MM.1S (cell line): ENCODE data around the gene ENTREP3.
"Not testable (repeated sequence)": the region's sequence is repeated elsewhere in the genome, so short reads cannot be mapped to it uniquely, and the experiment has no call there.

Experiments
- DNase-seq: peaks from one replicate; pipeline ENCODE4 v3.0.0-alpha.2; 2015
- H2AFZ ChIP-seq: fragments of 300-600 bp; sonication (generic); 2 replicates; pipeline ENCODE4 v1.6.0; 2016; ENCODE audit warnings: antibody characterized with exemption, low read length
- H3F3A ChIP-seq: fragments of 300-600 bp; sonication (generic); 2 replicates; pipeline ENCODE4 v1.6.1; 2016; ENCODE audit warnings: mild to moderate bottlenecking, antibody characterized with exemption, low read length, moderate library complexity, mixed read lengths; ENCODE audit not compliant: insufficient read depth
- H3K27ac ChIP-seq: fragments of 300-600 bp; sonication (generic); 2 replicates; pipeline ENCODE4 v1.5.1; 2016; ENCODE audit warnings: mild to moderate bottlenecking, low read length
- H3K27me3 ChIP-seq: fragments of 300-600 bp; sonication (generic); replicated peaks from 2 replicates; pipeline ENCODE4 v1.6.0; 2016; ENCODE audit warnings: low read length; ENCODE audit not compliant: insufficient read depth
- H3K36me3 ChIP-seq: fragments of 300-600 bp; sonication (generic); replicated peaks from 2 replicates; pipeline ENCODE4 v1.6.1; 2016; ENCODE audit warnings: mild to moderate bottlenecking, low read length, mixed read lengths; ENCODE audit not compliant: insufficient read depth
- H3K4me1 ChIP-seq: fragments of 300-600 bp; sonication (generic); 2 replicates; pipeline ENCODE4 v1.6.1; 2016; ENCODE audit warnings: low read length, mixed read lengths
- H3K4me2 ChIP-seq: fragments of 300-600 bp; sonication (generic); 2 replicates; pipeline ENCODE4 v1.6.0; 2016; ENCODE audit warnings: low read depth, low read length
- H3K4me3 ChIP-seq: fragments of 300-600 bp; sonication (generic); 2 replicates; pipeline ENCODE4 v1.5.1; 2016; ENCODE audit warnings: low read length, mixed read lengths
- H3K79me2 ChIP-seq: fragments of 300-600 bp; sonication (generic); 2 replicates; pipeline ENCODE4 v1.6.1; 2016; ENCODE audit warnings: mixed run types, low read length, mixed read lengths
- H3K9ac ChIP-seq: fragments of 300-600 bp; sonication (generic); 2 replicates; pipeline ENCODE4 v1.6.1; 2016; ENCODE audit warnings: low read length, mixed read lengths
- H3K9me2 ChIP-seq: fragments of 300-600 bp; sonication (generic); replicated peaks from 2 replicates; pipeline ENCODE4 v1.6.1; 2016; ENCODE audit warnings: mild to moderate bottlenecking, low read length, mixed read lengths; ENCODE audit not compliant: insufficient read depth
- H3K9me3 ChIP-seq: fragments of 300-600 bp; sonication (generic); replicated peaks from 2 replicates; pipeline ENCODE4 v1.6.1; 2016; ENCODE audit warnings: mild to moderate bottlenecking, low read length, mixed read lengths; ENCODE audit not compliant: insufficient read depth
- H4K20me1 ChIP-seq: fragments of 300-600 bp; sonication (generic); 2 replicates; pipeline ENCODE4 v1.6.1; 2016; ENCODE audit warnings: mild to moderate bottlenecking, low read length, moderate library complexity, mixed read lengths; ENCODE audit not compliant: insufficient read depth
- CTCF ChIP-seq: fragments of 300-600 bp; sonication (generic); IDR thresholded peaks from 2 replicates; pipeline ENCODE4 v1.5.1; 2016; ENCODE audit warnings: antibody characterized with exemption, low read length, mixed read lengths
- EZH2 ChIP-seq: fragments of 300-600 bp; sonication (generic); optimal IDR thresholded peaks from 2 replicates; pipeline ENCODE3; 2017; ENCODE audit warnings: low read depth, mild to moderate bottlenecking, antibody characterized with exemption, low read length, mixed read lengths
- EZH2phosphoT487 ChIP-seq: fragments of 300-600 bp; sonication (generic); IDR thresholded peaks from 2 replicates; pipeline ENCODE4 v1.6.1; 2018; ENCODE audit warnings: antibody characterized with exemption, low read length

Gene ENTREP3

GRCh38 chr1:155241069-155241679 is 14.1 kb downstream of the ENTREP3 start:
- H3F3A ChIP-seq = peaks cover 14% of the 10 kb centered on the region
- H3K9me2 ChIP-seq = no peaks in the 10 kb centered on the region
- H3K79me2 ChIP-seq = 0 out of 2 replicates have a peak, but pooled peaks cover 6% of the 10 kb centered on the region
- peak; percentile 89 for DNase-seq
- peak overlapping the region; percentile 30; the same call in 1 of the 2 replicates for H3K9ac ChIP-seq
- H3K4me1 ChIP-seq = peaks cover 13% of the 10 kb centered on the region
- H3K36me3 ChIP-seq = no peaks in the 10 kb centered on the region
- H4K20me1 ChIP-seq = no peaks in the 10 kb centered on the region
- H3K27me3 ChIP-seq = no peaks in the 10 kb centered on the region
- no peaks in the 10 kb centered on the region for H3K9me3 ChIP-seq
- peak overlapping the region; percentile 37 for H3K4me2 ChIP-seq
- TF ChIP-seq CTCF (no peak), EZH2phosphoT487 (no peak), EZH2 (no peak)
- peak overlapping the region; percentile 58 for H3K4me3 ChIP-seq
- peak overlapping the region; percentile 68 for H2AFZ ChIP-seq
- H3K27ac ChIP-seq = no peak overlapping the region

DNA sequence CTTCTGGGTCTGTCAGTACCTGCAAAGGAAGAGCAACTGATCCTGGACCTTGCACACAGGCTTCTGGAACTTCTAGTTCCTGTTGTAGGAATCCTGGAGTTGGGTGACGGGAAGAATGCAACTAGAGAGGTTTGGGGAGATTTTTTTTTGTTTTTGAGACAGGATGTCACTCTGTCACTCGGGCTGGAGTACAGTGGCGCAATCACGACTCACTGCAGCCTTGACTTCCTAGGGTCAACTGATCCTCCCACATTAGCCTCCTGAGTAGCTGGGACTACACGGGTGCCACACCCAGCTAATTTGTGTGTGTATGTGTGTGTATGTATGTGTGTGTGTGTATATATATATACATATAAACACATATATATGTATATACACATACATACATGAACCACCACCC is 18.8 kb downstream of the ENTREP3 start:
- DNase-seq = no peak
- Histone ChIP-seq H3K4me3 (no peak overlapping the region), H3K27ac (no peak overlapping the region), H3K4me1 (peaks cover 3% of the 10 kb centered on the region; the same call in 1 of the 2 replicates), H3K27me3 (no peaks in the 10 kb centered on the region), H3K9ac (no peak overlapping the region), H2AFZ (no peak overlapping the region), H3F3A (no peaks in the 10 kb centered on the region), H3K79me2 (0 out of 2 replicates have a peak, but pooled peaks cover 6% of the 10 kb centered on the region), H3K9me2 (no peaks in the 10 kb centered on the region), H4K20me1 (no peaks in the 10 kb centered on the region), H3K4me2 (no peak overlapping the region), H3K9me3 (no peaks in the 10 kb centered on the region), H3K36me3 (no peaks in the 10 kb centered on the region)
- TF ChIP-seq EZH2 (no peak), EZH2phosphoT487 (no peak), CTCF (no peak)

DNA sequence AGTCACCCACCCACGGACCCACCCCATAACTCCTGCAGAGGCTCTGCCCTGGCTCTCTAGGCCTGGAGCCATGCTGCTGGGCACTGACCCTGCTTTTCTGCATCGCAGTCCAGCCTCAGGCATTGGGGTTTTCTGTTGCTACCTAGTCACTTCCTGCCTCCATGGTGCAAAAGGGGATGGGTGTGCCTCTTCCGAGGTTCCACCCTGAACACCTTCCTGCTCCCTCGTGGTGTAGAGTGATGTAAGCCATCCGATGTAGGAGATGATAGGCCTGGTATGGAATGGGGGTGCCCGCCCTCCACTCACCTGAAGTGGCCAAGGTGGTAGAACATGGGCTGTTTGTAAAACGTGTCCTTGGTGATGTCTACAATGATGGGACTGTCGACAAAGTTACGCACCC is 19.9 kb downstream of the ENTREP3 start:
- not testable (repeated sequence) for H3K9me3 ChIP-seq, H3K27ac ChIP-seq, H3K4me1 ChIP-seq, H3K79me2 ChIP-seq, H2AFZ ChIP-seq, H3F3A ChIP-seq, DNase-seq, H3K4me3 ChIP-seq, H4K20me1 ChIP-seq, H3K9ac ChIP-seq, H3K27me3 ChIP-seq, H3K9me2 ChIP-seq, H3K4me2 ChIP-seq, H3K36me3 ChIP-seq

DNA sequence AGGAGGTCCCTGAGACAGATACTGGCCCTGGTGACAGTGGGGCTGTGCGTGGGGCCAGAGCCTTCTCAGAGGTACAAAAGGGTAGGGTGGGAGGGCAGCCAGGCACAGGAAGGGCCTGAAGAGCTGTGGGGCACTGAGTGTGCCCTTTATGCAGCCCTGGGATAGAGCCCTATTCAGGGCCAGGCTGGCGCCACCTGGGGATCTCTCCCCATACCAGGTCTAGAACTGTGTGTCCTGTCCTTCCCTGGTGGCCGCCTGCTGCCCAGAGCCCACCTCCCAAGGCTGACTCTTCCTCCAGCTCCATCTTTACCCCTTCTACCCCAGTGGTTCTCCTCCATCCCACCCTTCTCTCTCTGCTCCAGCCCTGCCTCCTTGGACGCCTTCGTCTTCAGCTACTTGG is 21.8 kb downstream of the ENTREP3 start:
- not testable (repeated sequence) for H3K36me3 ChIP-seq, H3K27ac ChIP-seq

DNA sequence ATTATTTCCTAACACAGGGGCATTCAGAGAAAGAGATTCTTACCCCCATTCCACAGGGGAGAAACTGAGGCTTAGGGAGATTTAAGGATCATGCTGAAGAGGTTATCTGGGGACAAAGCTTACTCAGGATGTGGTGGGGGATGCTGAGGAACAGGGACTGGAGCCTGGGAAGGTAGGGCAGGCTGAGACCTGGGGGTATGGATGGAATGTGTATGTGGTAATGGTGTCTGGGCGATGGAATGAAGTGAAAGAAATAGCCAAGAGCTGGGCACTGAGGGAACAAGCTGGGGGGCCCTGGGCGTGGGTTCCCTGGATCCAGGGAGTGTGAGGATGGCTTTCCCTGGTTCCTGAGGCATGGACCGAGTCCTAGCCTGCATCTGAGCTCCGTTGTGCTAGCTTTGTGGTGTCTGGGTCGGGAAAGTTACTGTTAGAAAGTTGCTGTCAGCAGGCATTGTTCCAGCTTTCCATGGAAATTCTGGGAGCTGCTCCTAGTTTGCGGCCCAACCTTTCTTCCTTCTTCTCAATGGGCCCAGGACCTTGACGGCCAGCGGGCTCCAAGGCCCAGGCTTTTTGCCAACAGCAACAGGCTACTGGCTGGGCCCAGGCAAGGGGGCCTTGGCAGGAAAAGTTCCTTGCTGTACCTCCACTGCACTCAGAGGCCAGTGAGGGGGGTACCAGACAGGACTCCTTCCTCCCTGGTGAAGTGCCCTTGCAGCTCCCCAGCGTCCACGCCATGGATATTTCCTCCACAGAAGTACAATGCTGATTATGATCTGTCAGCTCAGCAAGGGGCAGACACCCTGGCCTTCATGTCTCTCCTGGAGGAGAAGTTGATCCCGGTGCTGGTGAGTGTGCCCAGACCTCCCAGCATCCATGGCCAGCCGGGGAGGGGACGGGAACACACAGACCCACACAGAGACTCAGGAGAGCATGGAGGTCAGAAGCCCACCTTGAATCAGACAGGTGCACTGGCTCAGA is 23.0 kb downstream of the ENTREP3 start:
- H3K4me1 ChIP-seq, H3K9ac ChIP-seq, H3K79me2 ChIP-seq, H3K9me3 ChIP-seq, H3K4me2 ChIP-seq, H3F3A ChIP-seq, H3K9me2 ChIP-seq, H2AFZ ChIP-seq, H3K36me3 ChIP-seq, H3K27me3 ChIP-seq, H3K27ac ChIP-seq, H4K20me1 ChIP-seq, H3K4me3 ChIP-seq, DNase-seq: not testable (repeated sequence)

More for the DNA sequence above, 21.8 kb downstream of the ENTREP3 start:
- H3K9ac ChIP-seq, H3K4me2 ChIP-seq, H3F3A ChIP-seq, H3K4me3 ChIP-seq, H2AFZ ChIP-seq, H3K79me2 ChIP-seq, H4K20me1 ChIP-seq, H3K9me3 ChIP-seq, H3K4me1 ChIP-seq, H3K27me3 ChIP-seq, H3K9me2 ChIP-seq, DNase-seq: not testable (repeated sequence)

GRCh38 chr1:155231302-155231701 is 24.0 kb downstream of the ENTREP3 start:
- not testable (repeated sequence) for H3K4me3 ChIP-seq, H3K27ac ChIP-seq, H4K20me1 ChIP-seq, H3K79me2 ChIP-seq, DNase-seq, H3F3A ChIP-seq, H3K36me3 ChIP-seq, H3K9me3 ChIP-seq, H3K27me3 ChIP-seq, H2AFZ ChIP-seq, H3K9me2 ChIP-seq, H3K4me2 ChIP-seq, H3K9ac ChIP-seq, H3K4me1 ChIP-seq
